Activated B cell treated with CpG ODN at 0.5 μM for 24 hours (primary cell): ENCODE measurements around the gene GARIN5A. TPM values are rescaled to one million over a fixed set of nuclear protein-coding genes. Genes with fewer than 3 reads are reported as not detected.
A peak's percentile ranks its signal among the peaks of the same experiment; 100 is the strongest.

ENCODE experiments used
- ATAC-seq: fragments of 200-7000 bp; cut with Tn5 transposase; one replicate; pipeline ENCODE4 v1.10.0; 2021; ENCODE audit warnings: low read depth, mild to moderate bottlenecking, moderate library complexity
- CTCF ChIA-PET: fragments of 350-600 bp; sonication (Branson Sonifier 250); formaldehyde crosslinking; loops from one replicate; lab custom pipeline; 2021; ENCODE audit warnings: antibody characterized with exemption; lab: Charles Lee
- POLR2A ChIA-PET: fragments of 350-600 bp; sonication (Branson Sonifier 250); formaldehyde crosslinking; loops from one replicate; lab custom pipeline; 2021; ENCODE audit warnings: antibody characterized with exemption; lab: Charles Lee
- DNase-seq: peaks from one replicate; pipeline ENCODE4 v3.0.0; 2022
- H3K27ac Mint-ChIP-seq: one replicate; pipeline ENCODE4 v1.8.0; 2020; ENCODE audit warnings: mixed read lengths
- H3K27me3 Mint-ChIP-seq: one replicate; pipeline ENCODE4 v1.8.0; 2021; ENCODE audit warnings: mixed read lengths
- H3K36me3 Mint-ChIP-seq: one replicate; pipeline ENCODE4 v1.8.0; 2021; ENCODE audit warnings: low read depth, mixed read lengths
- H3K4me1 Mint-ChIP-seq: one replicate; pipeline ENCODE4 v1.8.0; 2021; ENCODE audit warnings: mixed read lengths
- H3K4me3 Mint-ChIP-seq: one replicate; pipeline ENCODE4 v1.8.0; 2020; ENCODE audit warnings: mild to moderate bottlenecking, mixed read lengths
- H3K9me3 Mint-ChIP-seq: one replicate; pipeline ENCODE4 v1.8.0; 2020; ENCODE audit warnings: mixed read lengths
- CTCF ChIP-seq: fragments of 200-600 bp; IDR thresholded peaks from one replicate; pipeline ENCODE4 v1.8.0; 2022; ENCODE audit warnings: antibody characterized with exemption, mild to moderate bottlenecking
- intact Hi-C: fragments of 100-400 bp; cut with micrococcal nuclease; formaldehyde crosslinking; loops from one replicate; pipeline ENCODE4 v1.15.1; 2024
- total RNA-seq: library from RNA; stranded (reverse); gene quantifications from 2 replicates; pipeline ENCODE4 v1.2.3, GENCODE V29; 2022

Gene GARIN5A
- total RNA-seq, 1 donor from 2014 or later, result 0.67 TPM

- ChIA-PET CTCF (no interaction called here), POLR2A (no interaction called here)
- ATAC-seq, result no peak
- H3K4me1 Mint-ChIP-seq, result peaks cover 4% of the 10 kb centered on the region
- no peaks in the 10 kb centered on the region for H3K9me3 Mint-ChIP-seq
- H3K27ac Mint-ChIP-seq, result no peak overlapping the region
- no peaks in the 10 kb centered on the region for H3K27me3 Mint-ChIP-seq
- no peaks in the 10 kb centered on the region for H3K36me3 Mint-ChIP-seq
- DNase-seq, result no peak
- intact Hi-C loops, result no loop called here
- TF ChIP-seq CTCF, result no peak
- H3K4me3 Mint-ChIP-seq, result no peak overlapping the region
These were observed 23.4 kb downstream of the GARIN5A start for GRCh38 chr19:50453243-50453642.

DNA sequence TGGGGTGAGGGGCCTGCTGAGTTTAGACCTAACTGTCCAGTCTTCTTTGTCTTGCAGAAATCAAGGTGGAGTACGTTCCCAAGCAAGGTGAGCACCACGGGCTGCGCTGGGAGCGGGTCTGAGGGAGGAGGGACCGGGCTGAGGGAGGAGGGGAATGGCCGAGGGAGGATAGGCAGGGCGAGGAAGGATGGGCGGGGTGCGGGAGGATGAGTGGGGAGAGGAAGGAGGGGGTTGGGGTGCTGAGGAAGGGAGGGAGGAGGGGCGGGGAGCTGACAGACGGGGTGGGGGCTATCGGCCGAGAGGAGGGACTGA is 25.5 kb downstream of the GARIN5A start:
- Mint-ChIP-seq H3K9me3 (no peaks in the 10 kb centered on the region), H3K27me3 (no peaks in the 10 kb centered on the region), H3K4me3 (no peak overlapping the region), H3K4me1 (peaks cover 4% of the 10 kb centered on the region), H3K27ac (no peak overlapping the region), H3K36me3 (peaks cover 2% of the 10 kb centered on the region)
- intact Hi-C loops, result no loop called here
- ATAC-seq (no peak), DNase-seq (no peak)
- ChIA-PET CTCF (interaction anchor here (1.4 kb wide), 1 partner anchor 10 kb away, joined by 4 read pairs; no protein-coding TSS in a partner anchor), POLR2A (interaction anchor here (1.8 kb wide), 1 partner anchor 36 kb away, joined by 5 read pairs; no protein-coding TSS in a partner anchor)
- TF ChIP-seq CTCF, result no peak

GRCh38 chr19:50450369-50451222 is 26.1 kb downstream of the GARIN5A start:
- H3K4me3 Mint-ChIP-seq, result peak overlapping the region; percentile 12
- ATAC-seq (no peak), DNase-seq (no peak)
- intact Hi-C loops, result no loop called here
- peak overlapping the region; percentile 30 for H3K27ac Mint-ChIP-seq
- peaks cover 4% of the 10 kb centered on the region for H3K36me3 Mint-ChIP-seq
- POLR2A ChIA-PET, result interaction anchor here (0.7 to 1.8 kb wide), 5 partner anchors 10 to 35 kb away, joined by 3 to 7 read pairs (median 4); partner anchors contain the start of gene SPIB
- peaks cover 4% of the 10 kb centered on the region for H3K4me1 Mint-ChIP-seq
- H3K27me3 Mint-ChIP-seq, result no peaks in the 10 kb centered on the region
- no peak for TF ChIP-seq CTCF
- H3K9me3 Mint-ChIP-seq, result no peaks in the 10 kb centered on the region
- CTCF ChIA-PET, result interaction anchor here (1.4 kb wide), 1 partner anchor 10 kb away, joined by 4 read pairs; no protein-coding TSS in a partner anchor

- Mint-ChIP-seq H3K4me3 (no peak overlapping the region), H3K4me1 (peaks cover 4% of the 10 kb centered on the region), H3K9me3 (no peaks in the 10 kb centered on the region), H3K27ac (no peak overlapping the region), H3K27me3 (no peaks in the 10 kb centered on the region), H3K36me3 (peaks cover 4% of the 10 kb centered on the region)
- no peak for TF ChIP-seq CTCF
- no peak for ATAC-seq
- no peak for DNase-seq
- intact Hi-C loops, result no loop called here
- ChIA-PET CTCF (interaction anchor here (0.6 kb wide), 1 partner anchor 24 kb away, joined by 4 read pairs; no protein-coding TSS in a partner anchor), POLR2A (interaction anchor here (1.1 to 1.8 kb wide), 2 partner anchors 31 to 34 kb away, joined by 4 to 5 read pairs; partner anchors contain the start of gene SPIB)
These were observed 27.3 kb downstream of the GARIN5A start for GRCh38 chr19:50449236-50449899.

GRCh38 chr19:50447750-50448149 is 28.9 kb downstream of the GARIN5A start:
- ATAC-seq (no peak), DNase-seq (no peak)
- Mint-ChIP-seq H3K27me3 (no peaks in the 10 kb centered on the region), H3K9me3 (no peaks in the 10 kb centered on the region), H3K4me3 (no peak overlapping the region), H3K27ac (no peak overlapping the region), H3K36me3 (peaks cover 4% of the 10 kb centered on the region), H3K4me1 (peaks cover 4% of the 10 kb centered on the region)
- no peak for TF ChIP-seq CTCF
- ChIA-PET POLR2A (interaction anchor here (0.6 kb wide), 1 partner anchor 20 kb away, joined by 5 read pairs; no protein-coding TSS in a partner anchor), CTCF (interaction anchor here (1.2 kb wide), 1 partner anchor 13 kb away, joined by 4 read pairs; no protein-coding TSS in a partner anchor)
- intact Hi-C loops, result no loop called here
